Activated CD8-positive, alpha-beta memory T cell treated with anti-CD3 and anti-CD28 coated beads, Interleukin-2, amount 50 U/mL, for 1 hour (primary cell): ENCODE results near the gene CRYBG3.
"Not testable (repeated sequence)": the region's sequence is repeated elsewhere in the genome, so short reads cannot be mapped to it uniquely, and the experiment has no call there.

Experiments
- DNase-seq: peaks from one replicate; pipeline ENCODE4 v3.0.0-alpha.2; 2020; ENCODE audit errors: extremely low read depth

CRYBG3 gene

GRCh38 chr3:97896547-97896946 is 74.7 kb downstream of the CRYBG3 start:
- DNase-seq: no peak

- no peak for DNase-seq
These were observed 77.5 kb downstream of the CRYBG3 start for GRCh38 chr3:97899331-97899730.

GRCh38 chr3:97901313-97902248 is 79.8 kb downstream of the CRYBG3 start:
- DNase-seq: no peak

GRCh38 chr3:97909830-97910229 is 88.0 kb downstream of the CRYBG3 start:
- DNase-seq: not testable (repeated sequence)

GRCh38 chr3:97910236-97910831 is 88.5 kb downstream of the CRYBG3 start:
- not testable (repeated sequence) for DNase-seq

- DNase-seq: no peak
These were observed 89.1 kb downstream of the CRYBG3 start for GRCh38 chr3:97910931-97911351.

- DNase-seq: no peak
These were observed 89.6 kb downstream of the CRYBG3 start for GRCh38 chr3:97911459-97911858.

- no peak for DNase-seq
These were observed 92.6 kb downstream of the CRYBG3 start for GRCh38 chr3:97914388-97914787.

- no peak for DNase-seq
These were observed 94.8 kb downstream of the CRYBG3 start for GRCh38 chr3:97916576-97916975.

GRCh38 chr3:97917813-97918536 is 96.2 kb downstream of the CRYBG3 start:
- no peak for DNase-seq

GRCh38 chr3:97927704-97928103 is 105.9 kb downstream of the CRYBG3 start:
- no peak for DNase-seq

GRCh38 chr3:97928986-97929385 is 107.2 kb downstream of the CRYBG3 start:
- DNase-seq: no peak

- no peak for DNase-seq
These were observed 108.2 kb downstream of the CRYBG3 start for GRCh38 chr3:97930018-97930417.

GRCh38 chr3:97931218-97931617 is 109.4 kb downstream of the CRYBG3 start:
- DNase-seq: no peak

- DNase-seq: no peak
These were observed 110.6 kb downstream of the CRYBG3 start for GRCh38 chr3:97932387-97932801.

GRCh38 chr3:97934980-97935695 is 113.3 kb downstream of the CRYBG3 start:
- DNase-seq: no peak

GRCh38 chr3:97935842-97936241 is 114.0 kb downstream of the CRYBG3 start:
- DNase-seq: no peak

- no peak for DNase-seq
These were observed 115.4 kb downstream of the CRYBG3 start for GRCh38 chr3:97937205-97937604.

- no peak for DNase-seq
These were observed 116.6 kb downstream of the CRYBG3 start for GRCh38 chr3:97938444-97938843.

GRCh38 chr3:97939401-97939800 is 117.6 kb downstream of the CRYBG3 start:
- DNase-seq: no peak

- DNase-seq: no peak
These were observed 118.2 kb downstream of the CRYBG3 start for GRCh38 chr3:97940034-97940433.
